ENCODE data around the gene CAMK1D. TPM values are rescaled to one million over a fixed set of nuclear protein-coding genes. Genes with fewer than 3 reads are reported as not detected.

The CAMK1D gene
- total RNA-seq, 1 experiment from 2014 or later, result 6.0 TPM

DNA sequence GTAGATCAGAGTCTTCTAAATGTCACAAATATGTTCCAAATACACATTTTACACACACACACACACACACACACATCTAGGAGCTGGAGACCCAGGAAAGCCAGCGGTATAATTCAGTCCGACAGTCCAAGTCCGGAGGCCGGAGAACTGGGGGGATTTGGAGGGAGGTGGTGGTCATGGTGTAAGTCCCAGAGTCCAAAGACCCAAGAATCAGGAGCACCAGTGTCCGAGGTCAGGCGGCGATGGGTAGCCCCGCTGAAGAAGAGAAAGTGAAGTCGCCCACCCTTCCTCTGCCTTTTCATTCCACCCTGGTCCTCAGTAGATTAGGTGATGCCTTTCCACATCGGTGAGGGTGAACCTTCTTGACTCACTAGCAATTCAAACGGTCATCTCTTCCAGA lies 154.8 kb downstream of the CAMK1D start:
- Histone ChIP-seq H2AFZ (no peak overlapping the region), H3K36me3 (ENCODE audit: low read depth) (no peaks in the 10 kb centered on the region), H3K27ac (no peak overlapping the region), H3K9me2 (ENCODE audit: insufficient read depth) (no peaks in the 10 kb centered on the region), H3K4me1 (replicated peaks; ENCODE audit: insufficient read depth) (peaks cover 31% of the 10 kb centered on the region), H3F3A (ENCODE audit: insufficient read depth, low read depth) (peaks cover 12% of the 10 kb centered on the region; the same call in 1 of the 2 replicates), H3K27me3 (ENCODE audit: insufficient read depth, low read depth) (no peaks in the 10 kb centered on the region), H3K4me3 (no peak overlapping the region), H3K79me2 (ENCODE audit: low read depth) (no peaks in the 10 kb centered on the region), H3K9me3 (ENCODE audit: insufficient read depth, low read depth) (no peaks in the 10 kb centered on the region), H4K20me1 (ENCODE audit: insufficient read depth) (no peaks in the 10 kb centered on the region), H3K4me2 (no peak overlapping the region)
- POLR2A ChIA-PET (ENCODE audit: unreplicated experiment), result no interaction called here
- CTCF ChIA-PET, result no interaction called here
- BruUV-seq (replicated peaks), result no TSS peak
- TF ChIP-seq CTCF (conservative IDR thresholded peaks at IDR 0.05), result no peak
- TF ChIP-seq EZH2 (IDR thresholded peaks at IDR 0.05; ENCODE audit: low read depth), result no peak
- intact Hi-C loops (cut with micrococcal nuclease; ENCODE audit: unreplicated experiment), result no loop called here
- no peak for DNase-seq

- intact Hi-C loops (cut with micrococcal nuclease; ENCODE audit: unreplicated experiment), result no loop called here
- H3K79me2 ChIP-seq (ENCODE audit: low read depth), result no peaks in the 10 kb centered on the region
- no peaks in the 10 kb centered on the region for H4K20me1 ChIP-seq (ENCODE audit: insufficient read depth)
- no peak overlapping the region for H3K4me3 ChIP-seq
- H3F3A ChIP-seq (ENCODE audit: insufficient read depth, low read depth), result peaks cover 12% of the 10 kb centered on the region; the same call in 1 of the 2 replicates
- DNase-seq, result no peak
- CTCF ChIA-PET, result no interaction called here
- peaks cover 28% of the 10 kb centered on the region for H3K4me1 ChIP-seq (replicated peaks; ENCODE audit: insufficient read depth)
- no peak overlapping the region for H2AFZ ChIP-seq
- no peaks in the 10 kb centered on the region for H3K27me3 ChIP-seq (ENCODE audit: insufficient read depth, low read depth)
- no TSS peak for BruUV-seq (replicated peaks)
- TF ChIP-seq CTCF (conservative IDR thresholded peaks at IDR 0.05) (no peak), EZH2 (IDR thresholded peaks at IDR 0.05; ENCODE audit: low read depth) (no peak)
- H3K36me3 ChIP-seq (ENCODE audit: low read depth), result no peaks in the 10 kb centered on the region
- no peaks in the 10 kb centered on the region for H3K9me2 ChIP-seq (ENCODE audit: insufficient read depth)
- no peak overlapping the region for H3K27ac ChIP-seq
- POLR2A ChIA-PET (ENCODE audit: unreplicated experiment), result no interaction called here
- no peaks in the 10 kb centered on the region for H3K9me3 ChIP-seq (ENCODE audit: insufficient read depth, low read depth)
- no peak overlapping the region for H3K4me2 ChIP-seq
These were observed 155.3 kb downstream of the CAMK1D start for GRCh38 chr10:12504628-12505027.

- DNase-seq, result no peak
- POLR2A ChIA-PET (ENCODE audit: unreplicated experiment), result no interaction called here
- Histone ChIP-seq H3K4me3 (no peak overlapping the region), H3K27ac (no peak overlapping the region), H3K9me2 (ENCODE audit: insufficient read depth) (no peaks in the 10 kb centered on the region), H3K27me3 (ENCODE audit: insufficient read depth, low read depth) (no peaks in the 10 kb centered on the region), H3K4me1 (replicated peaks; ENCODE audit: insufficient read depth) (peaks cover 17% of the 10 kb centered on the region), H3K9me3 (ENCODE audit: insufficient read depth, low read depth) (no peaks in the 10 kb centered on the region), H3K79me2 (ENCODE audit: low read depth) (no peaks in the 10 kb centered on the region), H2AFZ (no peak overlapping the region), H3F3A (ENCODE audit: insufficient read depth, low read depth) (peaks cover 2% of the 10 kb centered on the region; the same call in 1 of the 2 replicates), H3K36me3 (ENCODE audit: low read depth) (no peaks in the 10 kb centered on the region), H4K20me1 (ENCODE audit: insufficient read depth) (no peaks in the 10 kb centered on the region), H3K4me2 (no peak overlapping the region)
- no peak for TF ChIP-seq EZH2 (IDR thresholded peaks at IDR 0.05; ENCODE audit: low read depth)
- TF ChIP-seq CTCF (conservative IDR thresholded peaks at IDR 0.05), result no peak
- no TSS peak for BruUV-seq (replicated peaks)
- intact Hi-C loops (cut with micrococcal nuclease; ENCODE audit: unreplicated experiment), result no loop called here
- CTCF ChIA-PET, result no interaction called here
These were observed 156.3 kb downstream of the CAMK1D start for GRCh38 chr10:12505683-12506082.

Measured in PC-9 (cell line).